Vagina (tissue), 2 donors: ENCODE measurements around the gene COPZ1. TPM values are rescaled to one million over a fixed set of nuclear protein-coding genes. Genes with fewer than 3 reads are reported as not detected.

Source experiments
- DNase-seq, 2 donors: peaks; one replicate each; pipeline ENCODE4 v3.0.0-alpha.2; 2017; ENCODE audit errors: extremely low spot score in 2 of 2
- H3K27ac ChIP-seq: fragments of 200-600 bp; sonication (generic); one replicate; pipeline ENCODE4 v1.5.1; 2019
- H3K27me3 ChIP-seq: fragments of 200-600 bp; sonication (generic); one replicate; pipeline ENCODE4 v1.5.1; 2019
- H3K36me3 ChIP-seq, 2 donors: fragments of 200-600 bp; sonication (generic); one replicate each; pipeline ENCODE4 v1.5.1; 2017 to 2019
- H3K4me1 ChIP-seq: fragments of 200-600 bp; sonication (generic); one replicate; pipeline ENCODE4 v1.5.1; 2019
- H3K4me3 ChIP-seq, 2 donors: fragments of 200-600 bp; sonication (generic); 1 replicate in 1 of 2; 2 replicates in 1 of 2; pipeline ENCODE4 v1.5.1; 2016 to 2019
- H3K9me3 ChIP-seq: fragments of 200-600 bp; sonication (generic); one replicate; pipeline ENCODE4 v1.5.1; 2019
- POLR2A ChIP-seq, 2 donors: fragments of 450-650 bp; IDR thresholded peaks; one replicate each; pipeline ENCODE4 v1.6.1; 2017; ENCODE audit warnings: antibody characterized with exemption in 2 of 2, mild to moderate bottlenecking in 2 of 2, moderate library complexity in 2 of 2
- POLR2AphosphoS5 ChIP-seq, 2 donors: sonication (generic); formaldehyde crosslinking; IDR thresholded peaks; one replicate each; pipeline ENCODE4 v1.9.0; 2017; ENCODE audit warnings: antibody characterized with exemption in 2 of 2, mild to moderate bottlenecking in 2 of 2, low read depth in 1 of 2; ENCODE audit not compliant: insufficient read depth in 1 of 2
- intact Hi-C: fragments of 100-400 bp; cut with DNase I; formaldehyde crosslinking; loops from one replicate; pipeline ENCODE4 v1.15.1; 2023
- total RNA-seq: library from RNA; depleted of rRNA; stranded (reverse); fragments of >200 nt; gene quantifications from one replicate; pipeline ENCODE4 v1.2.3, GENCODE V29; 2016
- TF ChIP-seq, protein P1 (sequence below), 3 experiments: fragments of 450-650 bp in 2 of 3; fragments of 200-600 bp in 1 of 3; sonication (generic) in 1 of 3; IDR thresholded peaks; one replicate each; pipeline ENCODE4 v1.5.1; 2017 to 2019; ENCODE audit warnings: antibody characterized with exemption in 3 of 3, mild to moderate bottlenecking in 2 of 3, moderate library complexity in 2 of 3

The COPZ1 gene
- total RNA-seq, 1 donor from 2014 or later: 47.6 TPM

DNA sequence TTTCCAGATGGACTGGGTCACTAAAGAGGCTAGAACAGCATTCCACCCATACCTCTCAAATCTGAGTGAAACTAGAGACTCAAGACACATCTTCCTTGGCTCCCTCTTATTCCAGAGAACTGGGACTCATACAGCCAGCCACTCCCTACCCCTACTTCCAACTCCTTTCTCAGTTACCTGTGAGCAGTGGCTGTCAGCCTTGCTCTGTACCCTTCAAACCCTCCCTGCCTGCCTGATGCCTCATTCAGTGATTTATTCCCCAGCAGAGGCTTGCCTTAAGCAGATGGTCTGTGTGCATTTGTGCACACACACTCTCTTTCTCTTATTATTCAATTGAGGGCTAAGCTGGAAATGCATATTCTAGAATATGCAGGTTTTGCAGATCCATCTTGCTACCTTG is 24.7 kb downstream of the COPZ1 start:
- Histone ChIP-seq H3K36me3 (peaks cover 0 to 58% of the 10 kb centered on the region in 2 donors), H3K4me1 (peaks cover 25% of the 10 kb centered on the region)
- intact Hi-C loops: no loop called here

DNA sequence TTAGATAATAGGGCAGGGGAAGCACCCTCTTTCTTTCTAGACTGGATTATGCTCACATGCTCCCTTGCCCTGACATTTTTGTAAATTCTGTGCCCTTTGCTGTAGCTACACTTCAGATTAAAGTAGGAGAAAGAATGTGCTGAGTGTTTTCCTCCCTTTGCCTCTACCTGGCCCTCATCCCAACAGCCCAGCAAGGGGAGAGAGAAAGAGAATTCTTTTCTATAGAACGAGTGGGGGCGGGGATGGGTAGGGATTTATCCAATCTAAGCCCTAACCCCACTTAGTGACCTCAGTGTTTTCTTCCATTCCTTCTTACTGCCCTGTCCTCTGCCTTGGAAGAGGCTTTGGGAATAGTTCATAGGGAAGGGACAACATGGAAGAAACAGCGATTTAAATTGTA is 25.8 kb downstream of the COPZ1 start:
- intact Hi-C loops: no loop called here
- H3K27ac ChIP-seq: no peak overlapping the region
- no peak overlapping the region for H3K4me3 ChIP-seq
- H3K36me3 ChIP-seq: peaks cover 0 to 48% of the 10 kb centered on the region in 2 donors
- peaks cover 25% of the 10 kb centered on the region for H3K4me1 ChIP-seq
- H3K9me3 ChIP-seq: no peaks in the 10 kb centered on the region
- TF ChIP-seq, protein P1, sequence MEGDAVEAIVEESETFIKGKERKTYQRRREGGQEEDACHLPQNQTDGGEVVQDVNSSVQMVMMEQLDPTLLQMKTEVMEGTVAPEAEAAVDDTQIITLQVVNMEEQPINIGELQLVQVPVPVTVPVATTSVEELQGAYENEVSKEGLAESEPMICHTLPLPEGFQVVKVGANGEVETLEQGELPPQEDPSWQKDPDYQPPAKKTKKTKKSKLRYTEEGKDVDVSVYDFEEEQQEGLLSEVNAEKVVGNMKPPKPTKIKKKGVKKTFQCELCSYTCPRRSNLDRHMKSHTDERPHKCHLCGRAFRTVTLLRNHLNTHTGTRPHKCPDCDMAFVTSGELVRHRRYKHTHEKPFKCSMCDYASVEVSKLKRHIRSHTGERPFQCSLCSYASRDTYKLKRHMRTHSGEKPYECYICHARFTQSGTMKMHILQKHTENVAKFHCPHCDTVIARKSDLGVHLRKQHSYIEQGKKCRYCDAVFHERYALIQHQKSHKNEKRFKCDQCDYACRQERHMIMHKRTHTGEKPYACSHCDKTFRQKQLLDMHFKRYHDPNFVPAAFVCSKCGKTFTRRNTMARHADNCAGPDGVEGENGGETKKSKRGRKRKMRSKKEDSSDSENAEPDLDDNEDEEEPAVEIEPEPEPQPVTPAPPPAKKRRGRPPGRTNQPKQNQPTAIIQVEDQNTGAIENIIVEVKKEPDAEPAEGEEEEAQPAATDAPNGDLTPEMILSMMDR (IDR thresholded peaks at IDR 0.05): no peak
- TF ChIP-seq POLR2A (IDR thresholded peaks at IDR 0.05) (no peak), POLR2AphosphoS5 (IDR thresholded peaks at IDR 0.05; ENCODE audit: insufficient read depth in 1 of 2, low read depth in 1 of 2) (no peak)
- no peak for DNase-seq
- H3K27me3 ChIP-seq: no peaks in the 10 kb centered on the region

More for the DNA sequence above, 24.7 kb downstream of the COPZ1 start:
- Histone ChIP-seq H3K27ac (no peak overlapping the region), H3K4me3 (no peak overlapping the region), H3K9me3 (no peaks in the 10 kb centered on the region), H3K27me3 (no peaks in the 10 kb centered on the region)
- no peak for DNase-seq
- TF ChIP-seq, protein P1 (IDR thresholded peaks at IDR 0.05): no peak
- TF ChIP-seq POLR2AphosphoS5 (IDR thresholded peaks at IDR 0.05; ENCODE audit: insufficient read depth in 1 of 2, low read depth in 1 of 2): no peak
- TF ChIP-seq POLR2A (IDR thresholded peaks at IDR 0.05): no peak

DNA sequence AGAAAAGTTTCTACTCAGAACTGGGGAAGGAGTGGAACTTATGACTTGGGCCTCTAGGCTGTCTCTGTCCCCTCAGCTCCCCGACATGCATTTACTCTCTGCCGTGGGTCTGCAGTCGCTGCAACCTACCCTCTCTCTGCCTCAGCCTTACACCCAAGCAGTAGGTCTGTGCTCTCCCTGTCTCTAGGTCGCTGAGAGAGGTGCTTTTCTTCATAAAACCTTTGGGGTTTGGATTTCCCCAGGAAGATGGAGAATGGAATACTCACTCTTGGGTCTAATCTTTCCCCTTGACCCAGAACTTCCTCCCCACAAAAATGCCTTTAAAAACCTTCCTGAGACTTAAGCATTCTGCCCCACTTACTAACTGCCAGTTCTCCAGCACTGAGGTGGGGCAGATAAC is 26.4 kb downstream of the COPZ1 start:
- Histone ChIP-seq H3K36me3 (peaks cover 0 to 44% of the 10 kb centered on the region in 2 donors), H3K27ac (peak overlapping the region; percentile 83), H3K4me1 (peaks cover 25% of the 10 kb centered on the region), H3K9me3 (no peaks in the 10 kb centered on the region), H3K4me3 (peak overlapping the region in 1 of 2 donors; percentile 35), H3K27me3 (no peaks in the 10 kb centered on the region)
- intact Hi-C loops: no loop called here
- DNase-seq: no peak
- TF ChIP-seq POLR2AphosphoS5 (IDR thresholded peaks at IDR 0.05; ENCODE audit: insufficient read depth in 1 of 2, low read depth in 1 of 2) (no peak), POLR2A (IDR thresholded peaks at IDR 0.05) (no peak)
- TF ChIP-seq, protein P1 (IDR thresholded peaks at IDR 0.05): no peak

DNA sequence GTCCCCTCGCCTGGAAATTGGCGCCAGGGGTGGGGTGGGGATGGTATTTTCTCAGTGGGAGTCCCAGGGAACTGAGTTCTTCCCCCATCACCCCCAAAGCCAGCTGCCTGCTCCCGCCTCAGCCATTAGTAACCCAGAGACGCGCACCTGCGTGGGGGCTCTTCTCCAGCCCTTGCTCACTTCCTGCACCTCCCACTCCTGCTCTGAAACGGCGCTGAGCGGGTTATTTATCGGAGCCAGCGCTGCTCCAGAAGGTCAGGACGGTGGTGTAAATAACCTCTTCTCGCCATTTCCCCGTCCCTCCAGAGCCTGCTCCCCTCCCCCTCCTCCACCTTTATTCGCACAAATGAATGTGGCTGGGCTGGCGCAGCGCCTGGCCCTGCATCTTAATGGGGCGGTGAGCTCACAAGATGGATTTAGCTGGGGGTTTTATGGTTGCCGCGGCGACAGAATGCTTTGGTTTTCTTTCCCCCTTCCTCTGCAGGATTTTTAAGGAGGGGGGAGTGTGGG is 27.1 kb downstream of the COPZ1 start:
- peaks cover 27% of the 10 kb centered on the region for H3K4me1 ChIP-seq
- TF ChIP-seq POLR2AphosphoS5 (IDR thresholded peaks at IDR 0.05; ENCODE audit: insufficient read depth in 1 of 2, low read depth in 1 of 2) (peak; percentile 12 to 42), POLR2A (IDR thresholded peaks at IDR 0.05) (no peak)
- TF ChIP-seq, protein P1 (IDR thresholded peaks at IDR 0.05): no peak
- DNase-seq: no peak

More for the DNA sequence above, 27.1 kb downstream of the COPZ1 start:
- Histone ChIP-seq H3K27ac (peak overlapping the region; percentile 83), H3K4me3 (peak overlapping the region; percentile 20 to 35), H3K27me3 (no peaks in the 10 kb centered on the region), H3K36me3 (peaks cover 0 to 38% of the 10 kb centered on the region in 2 donors), H3K9me3 (no peaks in the 10 kb centered on the region)
- intact Hi-C loops: no loop called here
